GM15510 (cell line): ENCODE data around the gene SPOCK1.

Experiments used
- POLR2A ChIP-seq: IDR thresholded peaks from 3 replicates; pipeline ENCODE4 v1.6.1; 2011; ENCODE audit warnings: borderline replicate concordance; ENCODE audit not compliant: insufficient read length; ENCODE audit errors: extremely low read depth

SPOCK1 gene

DNA sequence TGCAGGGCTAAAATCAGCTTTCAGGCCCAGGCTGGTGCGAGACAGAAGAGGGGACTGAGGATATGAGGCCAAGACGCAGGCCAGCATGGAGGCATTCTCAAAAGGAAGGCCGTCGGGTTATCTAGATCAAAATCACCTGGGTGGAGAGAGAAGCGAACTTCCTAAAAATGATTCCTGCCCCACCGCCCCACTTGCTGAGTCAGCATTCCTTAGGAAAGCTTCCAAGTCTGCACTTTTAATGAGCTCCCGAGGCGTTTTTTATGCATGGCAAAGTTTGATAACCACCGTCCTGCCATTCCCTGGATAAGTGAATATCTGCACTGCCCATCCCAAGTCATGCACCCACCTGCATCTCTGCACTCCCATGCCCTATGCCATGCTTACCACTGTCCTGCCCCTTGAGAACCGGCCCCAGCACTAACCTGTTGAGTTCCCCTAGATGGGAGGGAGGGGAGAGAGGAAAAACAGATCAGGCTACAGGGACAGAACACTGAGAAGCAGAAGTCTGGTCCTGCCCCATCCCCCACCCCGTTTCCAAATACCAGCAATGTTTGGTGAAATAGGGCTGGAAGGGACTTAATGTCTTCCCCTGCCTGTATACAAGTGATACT, 1.6 kb upstream of the SPOCK1 start:
- TF ChIP-seq POLR2A = no peak

- no peak for TF ChIP-seq POLR2A
Observed at GRCh38 chr5:137498301-137498735, 808 bp downstream of the SPOCK1 start.

- TF ChIP-seq POLR2A = no peak
Observed at GRCh38 chr5:137497396-137498290, 1.5 kb downstream of the SPOCK1 start.

GRCh38 chr5:137496919-137497318, 2.2 kb downstream of the SPOCK1 start:
- TF ChIP-seq POLR2A = no peak

DNA sequence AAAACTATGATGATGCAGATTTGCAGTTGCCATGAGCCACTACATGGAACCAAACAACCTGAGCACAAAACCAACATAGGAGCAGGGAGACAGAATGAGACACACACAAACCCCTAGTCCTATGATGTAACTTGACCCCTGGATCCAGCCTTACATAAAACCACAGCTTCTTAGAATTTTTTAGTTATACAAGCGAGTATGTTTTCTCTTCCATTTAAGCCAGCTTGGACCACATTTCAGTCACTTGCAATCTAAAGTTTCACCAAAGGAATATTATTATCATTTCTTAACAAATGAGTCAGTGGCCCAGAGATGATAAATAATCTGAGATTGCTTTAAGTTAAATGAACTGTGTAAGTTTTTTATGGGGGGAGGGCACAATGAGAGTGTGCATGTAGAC, 6.8 kb downstream of the SPOCK1 start:
- no peak for TF ChIP-seq POLR2A

DNA sequence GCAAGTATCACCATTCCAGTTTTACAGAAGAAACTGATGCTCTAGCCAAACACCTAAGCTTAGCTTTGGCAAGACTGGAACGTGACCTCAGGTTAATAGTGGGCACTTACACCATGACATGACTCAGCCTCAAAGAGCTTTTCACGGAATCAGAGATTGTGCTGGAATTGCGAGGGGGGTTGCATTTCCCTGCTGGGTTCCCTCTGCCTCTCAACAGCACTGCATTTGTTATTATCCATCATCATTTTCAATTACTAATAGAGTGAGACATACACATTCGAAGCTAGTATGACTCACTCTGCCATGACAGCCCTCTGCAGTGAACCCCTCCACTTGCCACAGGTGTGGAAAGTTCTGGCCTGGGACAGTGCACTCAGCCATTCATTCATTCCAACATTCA, 8.0 kb downstream of the SPOCK1 start:
- no peak for TF ChIP-seq POLR2A

- no peak for TF ChIP-seq POLR2A
Observed at GRCh38 chr5:137490591-137490990, 8.5 kb downstream of the SPOCK1 start.

DNA sequence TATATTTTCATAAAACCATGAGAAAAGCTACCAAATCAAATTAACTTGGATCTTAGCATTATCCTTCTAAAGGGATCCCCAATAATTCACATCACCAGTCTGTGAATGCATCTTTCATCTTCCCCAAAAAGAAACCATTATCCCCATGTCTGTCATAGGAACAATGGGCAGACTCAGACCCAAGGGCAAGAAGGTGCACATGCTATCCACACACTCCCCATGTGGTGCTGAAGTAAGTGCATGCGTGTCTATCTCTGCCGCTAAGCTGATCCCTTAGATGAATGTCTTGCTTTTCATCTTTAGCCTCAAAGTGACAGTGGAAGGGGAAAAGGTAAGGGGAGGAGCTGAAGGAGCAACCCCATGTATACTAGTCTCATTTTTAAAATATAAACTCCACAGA, 10.2 kb downstream of the SPOCK1 start:
- no peak for TF ChIP-seq POLR2A

DNA sequence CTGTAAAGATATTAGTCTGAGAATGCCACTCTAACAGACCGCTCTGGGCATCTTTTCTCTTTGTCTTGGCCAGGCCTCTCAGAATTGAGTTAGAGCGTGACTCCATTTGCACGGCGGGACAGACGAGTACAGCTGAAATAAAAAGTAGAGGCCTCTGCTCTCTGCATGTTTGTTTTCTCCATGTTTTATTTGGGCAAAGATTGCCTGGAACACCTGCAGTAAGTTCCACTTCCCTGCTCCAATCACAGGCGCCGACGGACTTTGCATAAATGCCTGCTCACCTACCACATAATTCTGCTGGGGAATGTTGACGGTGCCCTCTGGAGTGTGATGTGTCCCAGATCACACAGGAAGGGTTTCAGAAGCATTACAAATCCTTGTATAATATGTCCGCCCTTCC, 10.6 kb downstream of the SPOCK1 start:
- TF ChIP-seq POLR2A = no peak

DNA sequence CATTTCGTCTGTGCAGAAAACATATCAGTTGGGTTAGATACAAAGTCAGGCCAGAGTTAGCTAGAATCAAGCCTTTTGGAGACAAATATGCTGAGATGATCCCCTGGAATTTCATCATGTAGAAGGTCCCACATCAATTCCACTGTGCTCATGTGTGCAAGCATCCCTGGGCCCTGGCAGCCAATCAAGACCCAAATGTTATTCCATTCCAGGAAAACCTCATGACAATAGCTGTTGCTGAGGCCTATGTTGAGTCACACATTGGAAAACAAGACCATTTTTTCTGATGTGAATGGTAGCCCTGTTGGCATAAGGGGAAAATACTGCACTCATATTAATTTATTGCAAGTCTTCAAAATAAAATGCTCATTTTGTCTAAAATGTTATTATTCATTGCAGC, 11.5 kb downstream of the SPOCK1 start:
- TF ChIP-seq POLR2A = no peak

- TF ChIP-seq POLR2A = no peak
Observed at GRCh38 chr5:137486707-137487106, 12.4 kb downstream of the SPOCK1 start.

DNA sequence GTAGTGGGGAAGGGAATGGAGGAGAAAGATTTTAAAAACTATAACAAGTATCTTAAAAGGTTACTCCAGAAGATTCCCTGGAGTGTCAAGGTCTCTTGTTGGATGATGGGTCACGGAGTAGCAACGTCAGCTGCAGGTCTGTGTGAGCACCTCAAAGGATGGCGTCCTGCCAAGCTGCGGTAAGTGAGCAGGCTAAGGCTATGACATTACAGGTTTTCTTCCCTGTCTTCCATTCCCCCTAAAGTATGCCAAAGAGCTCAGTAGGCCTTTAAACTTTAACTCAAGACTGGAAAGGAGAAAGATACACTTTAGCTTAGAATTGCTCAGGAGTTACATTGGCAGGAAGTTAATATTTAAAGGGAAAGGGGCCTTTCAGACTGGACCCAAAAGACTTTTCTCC, 17.5 kb downstream of the SPOCK1 start:
- TF ChIP-seq POLR2A = no peak

GRCh38 chr5:137478043-137478442, 21.1 kb downstream of the SPOCK1 start:
- TF ChIP-seq POLR2A = no peak

GRCh38 chr5:137470921-137471220, 28.3 kb downstream of the SPOCK1 start:
- no peak for TF ChIP-seq POLR2A

- TF ChIP-seq POLR2A = no peak
Observed at GRCh38 chr5:137470111-137470920, 28.8 kb downstream of the SPOCK1 start.

- TF ChIP-seq POLR2A = no peak
Observed at GRCh38 chr5:137466889-137467288, 32.2 kb downstream of the SPOCK1 start.

- TF ChIP-seq POLR2A = no peak
Observed at GRCh38 chr5:137465930-137466329, 33.2 kb downstream of the SPOCK1 start.
